Effector CD8-positive, alpha-beta T cell (primary cell): ENCODE data around the gene PTGFRN.
"Not testable (repeated sequence)": the region's sequence is repeated elsewhere in the genome, so short reads cannot be mapped to it uniquely, and the experiment has no call there.

Source experiments
- DNase-seq: peaks from one replicate; lab custom pipeline; 2025; lab: John Stamatoyannopoulos, UW

PTGFRN gene

DNA sequence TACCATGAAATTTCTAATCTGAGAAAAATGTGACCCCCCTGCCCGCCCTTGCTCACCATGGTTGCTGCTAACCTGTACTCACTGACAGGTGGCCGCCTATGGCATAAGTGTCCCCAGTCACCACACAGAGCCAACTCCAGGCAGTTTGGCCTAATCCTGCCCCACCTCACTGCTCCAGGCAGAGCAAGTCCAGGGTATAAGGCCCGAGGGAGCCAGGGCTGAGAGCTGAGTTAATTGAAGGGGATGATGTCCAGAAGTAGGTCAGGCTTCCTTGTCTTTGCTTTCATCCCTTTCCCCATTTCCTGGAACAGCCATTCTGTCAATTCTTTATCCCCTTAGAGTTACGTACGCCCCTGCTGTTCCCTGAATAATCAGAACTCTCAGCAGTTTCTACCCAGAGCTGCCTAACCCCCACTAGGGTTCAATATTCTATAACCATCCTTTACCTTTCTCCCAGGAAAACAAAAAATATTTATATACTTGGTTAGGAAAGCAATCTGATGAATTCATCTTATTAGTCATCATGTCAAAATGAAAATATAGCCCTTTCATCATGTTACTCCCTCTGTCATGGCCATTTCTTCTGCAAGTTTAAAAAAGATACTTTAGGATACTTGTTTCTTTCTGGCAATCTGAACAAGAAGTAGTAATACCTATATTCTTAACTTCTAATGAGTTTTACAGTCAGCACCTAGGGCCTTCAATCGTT, 62.4 kb downstream of the PTGFRN start:
- DNase-seq, result no peak

GRCh38 chr1:116972674-116973030, 62.9 kb downstream of the PTGFRN start:
- no peak for DNase-seq

GRCh38 chr1:116980309-116980708, 70.6 kb downstream of the PTGFRN start:
- DNase-seq, result not testable (repeated sequence)

GRCh38 chr1:116981521-116982037, 71.9 kb downstream of the PTGFRN start:
- no peak for DNase-seq

DNA sequence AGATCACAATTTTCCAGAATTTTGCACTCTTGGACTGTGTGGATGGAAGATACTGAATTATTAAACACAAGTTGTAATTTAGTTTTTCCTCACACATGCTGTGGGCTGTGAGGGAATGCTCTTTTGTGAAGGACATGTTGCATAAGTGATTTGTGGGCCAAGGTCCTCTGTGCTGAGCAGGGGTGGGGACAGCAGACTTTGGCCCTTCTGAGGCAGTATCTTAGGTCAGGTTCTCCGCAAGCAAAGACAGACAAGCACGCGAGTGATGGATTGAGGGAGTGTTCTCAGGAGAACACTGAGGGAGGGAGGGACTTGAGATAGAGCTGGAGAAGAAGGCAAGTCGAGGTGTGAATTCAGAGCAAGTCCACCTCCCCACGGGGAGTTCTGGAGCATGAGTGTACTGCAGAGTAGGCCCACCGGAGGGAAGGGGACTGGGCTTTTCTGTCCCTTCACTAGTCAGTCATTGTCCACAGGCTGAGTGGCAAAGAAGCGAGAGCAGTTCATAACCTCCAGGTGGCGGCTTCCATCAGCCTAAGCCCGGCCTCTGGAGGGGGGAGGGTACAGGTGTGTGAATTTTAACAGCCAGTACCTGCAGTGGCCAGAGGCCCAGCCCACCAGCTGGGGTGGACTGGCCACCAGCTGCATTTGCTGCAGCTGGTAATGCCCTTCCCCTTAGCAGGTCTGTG, 72.7 kb downstream of the PTGFRN start:
- no peak for DNase-seq

- no peak for DNase-seq
Measured at GRCh38 chr1:116983112-116983511, 73.4 kb downstream of the PTGFRN start.

- no peak for DNase-seq
Measured at GRCh38 chr1:116983678-116984077, 74.0 kb downstream of the PTGFRN start.

- DNase-seq, result no peak
Measured at GRCh38 chr1:116984406-116985160, 74.9 kb downstream of the PTGFRN start.

DNA sequence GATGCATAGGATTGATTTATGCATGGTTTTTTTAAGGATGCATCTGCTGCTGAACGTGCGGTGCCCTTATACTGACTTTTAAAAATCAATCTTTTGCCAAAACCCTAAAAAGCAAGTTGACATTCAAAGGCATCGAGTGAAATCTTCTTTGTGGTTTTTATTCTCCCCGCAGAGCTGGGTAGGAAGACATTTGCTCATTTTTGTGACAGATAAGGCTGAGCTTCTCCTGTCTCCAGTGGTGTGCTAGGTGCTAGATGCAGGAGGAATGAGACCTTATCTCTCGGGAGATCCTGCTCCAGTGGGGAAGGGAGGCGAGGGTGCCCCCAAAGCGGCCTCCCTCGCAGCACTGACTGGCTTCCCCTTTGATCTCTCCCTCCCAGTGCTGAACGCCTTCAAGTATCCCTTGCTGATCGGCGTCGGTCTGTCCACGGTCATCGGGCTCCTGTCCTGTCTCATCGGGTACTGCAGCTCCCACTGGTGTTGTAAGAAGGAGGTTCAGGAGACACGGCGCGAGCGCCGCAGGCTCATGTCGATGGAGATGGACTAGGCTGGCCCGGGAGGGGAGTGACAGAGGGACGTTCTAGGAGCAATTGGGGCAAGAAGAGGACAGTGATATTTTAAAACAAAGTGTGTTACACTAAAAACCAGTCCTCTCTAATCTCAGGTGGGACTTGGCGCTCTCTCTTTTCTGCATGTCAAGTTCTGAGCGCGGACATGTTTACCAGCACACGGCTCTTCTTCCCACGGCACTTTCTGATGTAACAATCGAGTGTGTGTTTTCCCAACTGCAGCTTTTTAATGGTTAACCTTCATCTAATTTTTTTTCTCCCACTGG, 76.9 kb downstream of the PTGFRN start:
- DNase-seq, result no peak

GRCh38 chr1:116987256-116987555, 77.5 kb downstream of the PTGFRN start:
- peak; percentile 42 for DNase-seq

GRCh38 chr1:116988248-116988647, 78.5 kb downstream of the PTGFRN start:
- DNase-seq, result no peak

DNA sequence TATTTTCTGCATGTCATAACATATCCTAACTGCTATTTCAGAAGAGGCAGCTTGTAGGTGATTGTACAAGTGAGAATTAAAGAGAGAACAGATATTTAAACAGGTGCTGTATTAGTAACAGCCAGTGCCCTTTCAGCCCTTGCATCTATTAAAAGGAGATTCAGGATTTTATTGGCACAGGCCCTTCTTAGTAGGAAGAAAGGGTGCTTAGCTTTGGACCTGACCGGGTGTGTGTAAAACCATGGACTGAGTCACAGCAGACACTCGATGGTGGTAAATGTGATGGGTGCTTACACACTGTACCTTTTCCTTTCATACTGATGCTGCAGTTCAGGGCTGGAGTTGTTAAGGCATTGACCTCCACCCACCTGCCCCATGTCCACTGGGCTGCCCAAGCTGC, 79.2 kb downstream of the PTGFRN start:
- no peak for DNase-seq

DNA sequence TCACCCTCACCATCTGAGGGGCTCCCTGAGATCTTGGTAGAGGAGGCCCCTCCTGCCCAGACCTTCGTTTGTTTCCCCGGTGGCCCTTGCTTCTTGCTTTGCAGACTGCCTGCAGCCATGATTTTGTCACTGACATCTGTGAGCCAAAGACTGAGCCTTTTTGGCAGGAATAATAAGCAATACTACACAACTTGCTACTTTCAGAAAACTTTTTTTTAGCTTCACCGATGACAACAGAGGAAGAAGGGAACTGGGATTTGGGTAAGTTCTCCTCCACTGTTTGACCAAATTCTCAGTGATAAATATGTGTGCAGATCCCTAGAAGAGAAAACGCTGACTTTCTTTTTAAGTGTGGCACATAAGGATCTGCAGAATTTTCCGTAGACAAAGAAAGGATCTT, 80.1 kb downstream of the PTGFRN start:
- DNase-seq, result no peak

DNA sequence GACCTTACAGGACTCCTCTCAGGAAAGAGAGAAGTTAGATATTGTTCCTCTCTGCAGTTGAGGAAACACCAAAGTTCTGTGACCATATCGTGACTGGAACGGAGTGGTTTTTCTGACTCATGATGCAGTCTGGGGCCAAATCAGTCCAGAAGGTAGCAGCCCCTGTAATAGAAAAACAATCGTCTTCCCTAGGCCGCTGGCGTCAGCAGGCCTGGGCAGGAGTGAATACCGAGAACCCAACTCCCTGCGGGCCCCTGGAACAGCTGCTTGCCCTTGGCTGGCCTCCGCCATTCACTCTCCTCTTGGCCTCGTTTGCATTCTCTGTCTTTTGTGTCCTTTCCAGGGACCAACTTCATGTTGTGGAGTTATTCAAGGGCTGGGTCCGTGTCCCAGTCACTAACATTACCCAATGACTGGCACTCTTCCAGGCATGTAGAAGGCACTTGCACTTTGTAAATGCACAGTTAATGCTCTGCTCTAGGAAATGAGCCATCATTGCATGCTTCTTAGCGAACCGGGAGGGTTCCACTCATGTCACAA, 81.0 kb downstream of the PTGFRN start:
- DNase-seq, result no peak

- DNase-seq, result no peak
Measured at GRCh38 chr1:116991171-116991845, 81.6 kb downstream of the PTGFRN start.

DNA sequence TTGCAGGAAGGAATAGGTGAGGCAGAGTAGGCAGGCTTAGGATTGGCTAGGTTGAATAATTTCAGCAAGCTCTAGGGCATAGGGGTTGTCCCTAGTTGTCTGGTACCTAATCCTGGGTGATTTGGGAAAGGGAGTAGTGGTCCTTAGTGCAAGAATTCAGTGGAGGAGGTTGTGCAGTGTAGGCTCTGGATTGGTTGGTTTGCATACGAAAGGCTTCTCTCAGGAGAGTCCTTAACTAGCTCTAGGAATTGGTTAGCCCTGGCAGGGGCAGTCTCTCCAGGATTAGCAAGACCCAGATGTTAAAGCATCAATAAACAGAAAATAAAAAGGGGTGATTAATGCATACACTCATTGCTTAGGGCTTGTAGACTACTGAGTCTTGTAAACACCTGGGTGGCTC, 82.2 kb downstream of the PTGFRN start:
- DNase-seq, result no peak

GRCh38 chr1:116993286-116993685, 83.6 kb downstream of the PTGFRN start:
- no peak for DNase-seq

DNA sequence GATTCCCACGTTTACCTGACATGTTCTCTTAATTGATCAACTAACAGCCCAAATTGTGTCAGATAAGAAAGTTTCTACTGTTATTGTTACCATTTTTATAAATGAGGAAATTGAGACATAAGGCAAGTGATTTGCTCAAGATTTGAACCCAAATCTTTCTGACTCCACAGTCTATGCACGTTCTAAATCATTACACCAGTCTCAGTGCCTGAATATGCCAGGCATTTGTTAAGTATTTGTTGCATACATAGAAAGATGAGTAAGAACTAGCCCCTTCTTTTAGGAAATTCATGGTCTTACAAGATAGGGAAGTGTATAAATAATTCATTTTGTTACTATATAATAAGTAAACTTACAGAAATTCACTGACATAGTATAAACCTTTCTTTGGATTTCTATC, 84.7 kb downstream of the PTGFRN start:
- DNase-seq, result no peak

DNA sequence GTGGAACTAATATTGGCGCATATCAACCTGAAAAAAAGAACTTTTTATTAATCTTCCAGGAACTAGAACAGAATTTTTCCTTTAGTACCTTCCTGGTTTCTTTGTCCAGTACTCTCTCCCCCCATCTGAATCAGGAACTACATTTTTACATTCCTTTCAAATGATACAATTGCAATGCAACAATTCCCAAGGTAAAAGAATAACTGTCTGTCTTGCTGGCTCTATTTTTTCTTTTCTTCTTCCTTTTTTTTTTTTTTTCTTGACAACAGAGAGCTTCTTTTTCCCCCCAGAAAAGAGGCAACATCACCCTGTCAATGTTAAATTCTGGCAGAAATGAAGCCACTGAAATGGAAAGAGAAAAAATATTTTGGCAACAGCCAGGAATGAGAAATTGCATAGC, 87.3 kb downstream of the PTGFRN start:
- no peak for DNase-seq

DNA sequence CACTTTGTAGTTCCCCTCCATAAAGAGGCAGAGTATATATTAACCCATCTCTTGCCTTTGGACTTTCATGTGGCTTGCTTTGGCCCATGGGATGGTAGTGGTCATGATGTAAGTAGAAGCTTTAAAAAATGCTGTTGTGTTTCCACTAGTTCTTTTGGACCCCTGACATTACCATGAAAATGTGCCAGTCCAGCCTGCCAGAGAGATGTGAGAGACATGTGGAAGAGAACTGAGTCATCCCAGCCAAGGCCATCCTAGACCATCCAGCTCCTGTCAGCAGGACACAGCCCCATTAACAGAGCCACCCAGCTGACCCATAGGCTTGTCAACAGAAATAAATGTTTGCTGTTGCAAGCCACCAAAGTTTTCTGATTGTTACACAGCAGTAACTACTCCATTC, 87.9 kb downstream of the PTGFRN start:
- no peak for DNase-seq

DNA sequence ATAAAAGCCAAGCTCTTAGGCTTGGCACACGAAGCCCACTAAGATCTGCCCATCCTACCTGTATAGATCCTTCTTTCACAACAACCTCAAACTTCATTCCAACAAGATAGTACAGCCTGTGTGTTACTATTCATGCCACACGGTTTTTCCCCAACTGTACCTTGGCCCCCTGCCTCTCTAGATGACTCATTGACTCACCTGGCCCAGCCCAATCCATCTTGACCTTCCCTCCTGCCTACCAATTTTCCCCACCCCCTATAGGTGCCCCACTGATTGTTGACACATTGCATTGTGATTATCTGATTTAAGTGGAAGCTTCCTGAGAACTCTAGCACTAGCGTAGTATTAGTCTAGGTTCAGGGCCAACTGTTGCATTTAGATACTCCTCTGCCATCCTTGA, 89.9 kb downstream of the PTGFRN start:
- no peak for DNase-seq
